ACC112 (cell line): ENCODE measurements around the gene FGGY.

Source experiments
- H2AFZ ChIP-seq: fragments of 200-600 bp; sonication (generic); one replicate; pipeline ENCODE4 v1.6.0; 2017; ENCODE audit warnings: antibody characterized with exemption, low read length; ENCODE audit not compliant: unreplicated experiment
- H3K27ac ChIP-seq: fragments of 200-600 bp; sonication (generic); 2 replicates; pipeline ENCODE4 v1.5.1; 2014; ENCODE audit warnings: low read depth, mild to moderate bottlenecking, antibody characterized with exemption, low read length, moderate library complexity
- H3K27me3 ChIP-seq: fragments of 200-600 bp; sonication (generic); 2 replicates; pipeline ENCODE4 v1.6.1; 2014; ENCODE audit warnings: mild to moderate bottlenecking, antibody characterized with exemption, low read length, moderate library complexity, mixed read lengths; ENCODE audit not compliant: insufficient read depth
- H3K36me3 ChIP-seq: fragments of 200-600 bp; sonication (generic); 2 replicates; pipeline ENCODE4 v1.6.1; 2016; ENCODE audit warnings: mild to moderate bottlenecking, antibody characterized with exemption, low read length, moderate library complexity, mixed read lengths; ENCODE audit not compliant: insufficient read depth
- H3K4me1 ChIP-seq: fragments of 200-600 bp; sonication (generic); one replicate; pipeline ENCODE4 v1.6.1; 2016; ENCODE audit warnings: low read length, mixed read lengths; ENCODE audit not compliant: insufficient read depth, unreplicated experiment, control insufficient read depth
- H3K4me3 ChIP-seq: fragments of 200-600 bp; sonication (generic); 2 replicates; pipeline ENCODE4 v1.5.1; 2014; ENCODE audit warnings: mild to moderate bottlenecking, low read depth, low read length
- H3K79me2 ChIP-seq: fragments of 200-600 bp; sonication (generic); one replicate; pipeline ENCODE4 v1.6.0; 2016; ENCODE audit warnings: low read length; ENCODE audit not compliant: control insufficient read depth, unreplicated experiment, insufficient read depth

Gene FGGY

GRCh38 chr1:59364037-59364436 lies 67.1 kb downstream of the FGGY start:
- H3K27ac ChIP-seq: no peak overlapping the region
- no peaks in the 10 kb centered on the region for H3K27me3 ChIP-seq
- no peaks in the 10 kb centered on the region for H3K79me2 ChIP-seq
- H3K36me3 ChIP-seq: no peaks in the 10 kb centered on the region
- H2AFZ ChIP-seq: no peak overlapping the region
- no peak overlapping the region for H3K4me3 ChIP-seq
- peaks cover 45% of the 10 kb centered on the region for H3K4me1 ChIP-seq

- no peaks in the 10 kb centered on the region for H3K27me3 ChIP-seq
- peak overlapping the region; percentile 10; the same call in 1 of the 2 replicates for H3K4me3 ChIP-seq
- H3K36me3 ChIP-seq: no peaks in the 10 kb centered on the region
- H3K27ac ChIP-seq: peak overlapping the region; percentile 82
- no peak overlapping the region for H2AFZ ChIP-seq
- no peaks in the 10 kb centered on the region for H3K79me2 ChIP-seq
- H3K4me1 ChIP-seq: peaks cover 29% of the 10 kb centered on the region
Measured at GRCh38 chr1:59366346-59366745, 69.5 kb downstream of the FGGY start.

- Histone ChIP-seq H3K4me1 (peaks cover 29% of the 10 kb centered on the region), H3K27me3 (no peaks in the 10 kb centered on the region), H3K36me3 (no peaks in the 10 kb centered on the region), H3K79me2 (no peaks in the 10 kb centered on the region), H3K4me3 (peak overlapping the region; percentile 2; the same call in 1 of the 2 replicates), H2AFZ (peak overlapping the region; percentile 58), H3K27ac (peak overlapping the region; percentile 82)
Measured at GRCh38 chr1:59367301-59368007, 70.6 kb downstream of the FGGY start.

GRCh38 chr1:59368008-59368670 lies 71.2 kb downstream of the FGGY start:
- Histone ChIP-seq H2AFZ (peak overlapping the region; percentile 8), H3K27me3 (no peaks in the 10 kb centered on the region), H3K36me3 (no peaks in the 10 kb centered on the region), H3K4me3 (no peak overlapping the region), H3K27ac (peak overlapping the region; percentile 82), H3K79me2 (no peaks in the 10 kb centered on the region), H3K4me1 (peaks cover 29% of the 10 kb centered on the region)

- no peaks in the 10 kb centered on the region for H3K79me2 ChIP-seq
- peaks cover 2% of the 10 kb centered on the region; the same call in 1 of the 2 replicates for H3K36me3 ChIP-seq
- no peaks in the 10 kb centered on the region for H3K27me3 ChIP-seq
- peak overlapping the region; percentile 82 for H3K27ac ChIP-seq
- peak overlapping the region; percentile 23; the same call in 1 of the 2 replicates for H3K4me3 ChIP-seq
- peaks cover 9% of the 10 kb centered on the region for H3K4me1 ChIP-seq
- H2AFZ ChIP-seq: peak overlapping the region; percentile 17
Measured at GRCh38 chr1:59375321-59376220, 78.7 kb downstream of the FGGY start.

- Histone ChIP-seq H3K36me3 (peaks cover 2% of the 10 kb centered on the region; the same call in 1 of the 2 replicates), H3K4me1 (peaks cover 9% of the 10 kb centered on the region), H3K27ac (no peak overlapping the region), H2AFZ (no peak overlapping the region), H3K79me2 (no peaks in the 10 kb centered on the region), H3K4me3 (no peak overlapping the region), H3K27me3 (no peaks in the 10 kb centered on the region)
Measured at GRCh38 chr1:59377350-59377904, 80.5 kb downstream of the FGGY start.

- H3K27ac ChIP-seq: no peak overlapping the region
- H2AFZ ChIP-seq: no peak overlapping the region
- H3K79me2 ChIP-seq: no peaks in the 10 kb centered on the region
- H3K27me3 ChIP-seq: no peaks in the 10 kb centered on the region
- H3K4me3 ChIP-seq: no peak overlapping the region
- peaks cover 2% of the 10 kb centered on the region; the same call in 1 of the 2 replicates for H3K36me3 ChIP-seq
- peaks cover 9% of the 10 kb centered on the region for H3K4me1 ChIP-seq
Measured at GRCh38 chr1:59378621-59379370, 81.9 kb downstream of the FGGY start.

GRCh38 chr1:59379371-59379728 lies 82.5 kb downstream of the FGGY start:
- H3K36me3 ChIP-seq: peaks cover 2% of the 10 kb centered on the region; the same call in 1 of the 2 replicates

GRCh38 chr1:59383963-59384362 lies 87.1 kb downstream of the FGGY start:
- H3K27me3 ChIP-seq: no peaks in the 10 kb centered on the region
- H3K79me2 ChIP-seq: no peaks in the 10 kb centered on the region
- no peaks in the 10 kb centered on the region for H3K36me3 ChIP-seq
- H3K4me3 ChIP-seq: no peak overlapping the region
- H3K27ac ChIP-seq: no peak overlapping the region
- H3K4me1 ChIP-seq: no peaks in the 10 kb centered on the region
- no peak overlapping the region for H2AFZ ChIP-seq

More at GRCh38 chr1:59379371-59379728, 82.5 kb downstream of the FGGY start:
- Histone ChIP-seq H3K27ac (no peak overlapping the region), H3K79me2 (no peaks in the 10 kb centered on the region), H3K4me1 (peaks cover 9% of the 10 kb centered on the region), H3K4me3 (no peak overlapping the region), H3K27me3 (no peaks in the 10 kb centered on the region), H2AFZ (no peak overlapping the region)

- no peaks in the 10 kb centered on the region for H3K36me3 ChIP-seq
- no peak overlapping the region for H3K27ac ChIP-seq
- H3K4me1 ChIP-seq: no peaks in the 10 kb centered on the region
- H2AFZ ChIP-seq: no peak overlapping the region
- H3K79me2 ChIP-seq: no peaks in the 10 kb centered on the region
- no peaks in the 10 kb centered on the region for H3K27me3 ChIP-seq
- H3K4me3 ChIP-seq: no peak overlapping the region
Measured at GRCh38 chr1:59384443-59384842, 87.5 kb downstream of the FGGY start.
